Raji (cell line): ENCODE results near the gene TMCC1.

ENCODE experiments used
- POLR2A ChIP-seq: IDR thresholded peaks from 2 replicates; pipeline ENCODE4 v1.6.1; 2011; ENCODE audit warnings: low read depth, low read length, control low read depth; ENCODE audit not compliant: insufficient read depth

Gene TMCC1

GRCh38 chr3:129913618-129914017 is 20.1 kb upstream of the TMCC1 start:
- TF ChIP-seq POLR2A: no peak

- no peak for TF ChIP-seq POLR2A
Observed at GRCh38 chr3:129911261-129911861, 17.9 kb upstream of the TMCC1 start.

DNA sequence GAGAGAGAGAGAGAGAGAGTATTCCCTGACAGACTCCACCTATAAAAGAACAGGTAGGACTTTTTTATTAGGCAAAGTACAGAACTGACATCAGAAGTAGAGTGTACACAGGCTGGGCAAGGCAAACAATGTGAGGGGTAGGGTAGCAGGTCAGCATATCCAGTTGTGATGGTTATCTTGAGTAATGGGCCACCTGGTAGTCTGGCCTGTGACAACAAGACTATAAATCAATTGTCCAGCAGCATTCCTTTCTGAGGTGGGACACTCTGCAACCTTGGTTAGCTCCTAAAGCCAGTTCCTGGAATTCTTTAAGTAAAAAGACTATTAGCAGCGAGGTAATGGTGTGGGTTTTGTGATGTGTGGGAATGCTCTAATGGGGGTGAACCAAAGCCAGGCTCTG is 14.9 kb upstream of the TMCC1 start:
- TF ChIP-seq POLR2A: no peak

GRCh38 chr3:129897026-129897425 is 3.5 kb upstream of the TMCC1 start:
- no peak for TF ChIP-seq POLR2A

DNA sequence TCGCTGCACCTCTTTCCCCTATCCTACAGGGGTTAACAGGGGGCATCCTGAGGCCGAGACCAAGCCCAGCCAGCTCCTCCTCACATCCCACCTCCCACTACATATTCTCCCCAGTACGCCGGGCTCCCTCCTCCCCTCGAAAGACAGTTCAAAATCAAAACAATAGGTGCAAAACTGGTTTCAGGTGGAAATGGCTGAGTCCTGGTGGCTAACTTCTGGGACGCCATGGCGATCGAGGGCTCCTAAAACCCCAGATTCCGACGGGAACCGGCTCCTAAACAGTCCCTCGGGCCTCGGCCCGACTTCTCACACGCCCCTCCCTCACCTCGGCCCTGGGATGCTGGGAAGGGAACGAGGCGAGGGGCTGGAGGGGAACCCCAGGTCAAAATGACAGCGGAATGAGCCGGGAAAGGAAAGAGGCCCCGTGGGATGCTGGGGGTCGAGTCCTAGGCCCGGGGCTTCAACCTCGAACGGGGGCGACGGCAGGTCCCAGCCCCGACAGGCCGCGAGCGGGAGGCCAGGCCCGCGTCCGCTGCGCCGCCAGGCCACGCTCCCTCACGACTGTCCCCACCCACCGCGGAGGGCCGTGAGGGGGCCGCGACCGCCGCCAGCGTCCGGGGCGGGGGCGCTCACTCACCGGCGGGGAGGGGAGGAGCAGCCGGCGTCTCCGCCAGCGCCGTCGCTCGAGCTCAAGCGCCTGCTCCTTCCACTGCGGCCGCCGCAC is 492 bp downstream of the TMCC1 start:
- peak; percentile 59; the same call in 1 of the 2 replicates for TF ChIP-seq POLR2A

- TF ChIP-seq POLR2A: no peak
Observed at GRCh38 chr3:129892486-129892856, 1.0 kb downstream of the TMCC1 start.

DNA sequence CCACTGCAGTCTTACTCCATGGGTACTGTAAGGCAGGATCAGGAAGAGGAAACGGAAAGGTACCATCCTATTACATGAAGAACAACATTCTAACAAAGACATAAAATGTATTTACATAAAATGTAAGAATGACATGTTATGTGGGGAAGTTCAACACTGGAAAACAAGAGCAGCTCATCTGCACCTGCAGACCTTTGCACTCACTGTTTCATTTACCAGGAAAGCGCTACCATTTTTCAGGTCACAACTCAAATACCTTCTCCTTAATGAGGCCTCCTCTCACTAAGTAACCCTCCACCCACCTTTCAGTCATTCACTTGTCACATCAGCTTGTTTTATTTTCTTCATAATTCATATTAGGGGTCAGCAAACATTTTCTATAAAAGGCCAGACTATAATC is 2.6 kb downstream of the TMCC1 start:
- no peak for TF ChIP-seq POLR2A

DNA sequence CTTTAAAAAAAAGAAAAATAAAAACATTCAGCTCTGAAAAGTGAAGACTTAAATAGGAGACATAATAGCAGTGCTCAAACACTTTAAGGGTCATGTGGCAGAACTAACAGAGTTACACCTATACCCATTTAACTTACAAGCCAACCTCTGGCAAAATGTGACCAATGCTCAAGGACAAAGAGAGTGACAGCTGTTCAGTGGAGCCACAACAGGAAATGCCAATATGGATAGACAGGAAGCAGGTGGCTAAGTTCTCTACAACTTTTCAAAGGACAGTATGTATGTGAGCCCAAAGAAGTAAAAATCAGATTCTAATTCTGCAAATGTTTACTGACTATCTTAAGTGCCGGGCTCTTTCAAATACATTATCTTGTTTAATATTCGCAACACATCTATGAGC is 3.4 kb downstream of the TMCC1 start:
- no peak for TF ChIP-seq POLR2A

DNA sequence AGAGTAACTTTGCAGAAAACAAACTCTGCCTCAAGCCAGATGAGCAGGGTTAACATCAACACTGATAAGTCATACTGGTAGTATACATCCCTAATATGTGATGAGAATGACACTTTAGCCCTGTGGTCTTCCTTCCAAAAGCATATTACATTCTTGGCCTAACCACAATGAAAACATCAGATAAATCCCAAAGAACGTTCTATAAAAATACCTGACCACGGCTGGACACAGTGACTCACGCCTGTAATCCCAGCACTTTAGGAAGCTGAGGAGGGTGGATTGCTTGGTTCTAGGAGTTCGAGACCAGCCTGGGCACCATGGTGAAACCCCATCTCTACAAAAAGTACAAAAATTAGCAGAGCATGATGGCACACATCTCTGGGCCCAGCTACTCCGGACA is 4.7 kb downstream of the TMCC1 start:
- TF ChIP-seq POLR2A: no peak

- no peak for TF ChIP-seq POLR2A
Observed at GRCh38 chr3:129881261-129881660, 12.2 kb downstream of the TMCC1 start.

- TF ChIP-seq POLR2A: no peak
Observed at GRCh38 chr3:129878355-129878754, 15.2 kb downstream of the TMCC1 start.

DNA sequence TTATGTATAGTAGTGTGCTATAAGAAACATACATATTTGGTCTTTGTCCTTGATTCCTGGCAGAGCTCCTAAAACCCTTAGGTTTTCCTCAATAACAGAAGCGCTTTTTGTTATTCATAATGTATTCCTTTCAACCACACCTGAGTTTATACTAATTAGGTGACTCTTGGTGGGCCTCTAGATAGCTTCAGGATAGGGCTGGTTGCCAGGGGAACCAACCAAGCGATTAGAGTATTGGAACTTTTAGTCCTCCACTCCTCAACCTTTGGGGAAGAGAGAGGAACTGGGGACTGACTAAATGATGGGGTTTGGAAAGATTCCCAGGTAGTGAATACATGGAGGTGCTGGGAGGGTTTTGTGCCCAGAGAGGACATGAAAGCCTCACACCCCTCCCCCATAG is 24.6 kb downstream of the TMCC1 start:
- TF ChIP-seq POLR2A: no peak

DNA sequence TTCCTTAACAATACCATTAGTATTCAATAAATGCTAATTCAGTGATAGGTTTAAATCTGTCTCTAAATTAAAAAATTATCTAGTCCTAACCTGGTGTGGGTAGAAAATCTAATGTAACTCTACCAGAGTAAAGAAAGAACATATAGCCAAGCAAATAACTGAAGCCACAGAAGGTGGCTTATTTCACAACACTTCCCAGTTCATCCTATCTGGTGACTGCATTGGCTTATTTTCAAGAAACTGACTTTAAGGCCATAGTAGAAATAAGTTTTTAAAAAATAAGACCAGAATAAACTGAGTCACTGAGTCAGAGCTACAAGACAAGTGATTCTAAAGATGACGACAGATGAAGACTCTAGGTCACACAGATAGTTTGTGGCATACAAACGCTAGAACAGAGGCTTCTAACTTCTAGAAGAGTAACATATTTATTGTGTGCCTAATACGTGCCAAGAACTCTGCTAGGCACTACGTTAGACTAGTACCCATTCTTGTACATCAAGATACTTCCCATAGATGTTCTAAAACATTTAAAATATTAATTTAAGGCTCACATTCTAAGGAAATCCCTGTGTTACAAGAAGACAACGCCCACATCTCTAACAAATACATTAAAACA is 25.9 kb downstream of the TMCC1 start:
- no peak for TF ChIP-seq POLR2A

DNA sequence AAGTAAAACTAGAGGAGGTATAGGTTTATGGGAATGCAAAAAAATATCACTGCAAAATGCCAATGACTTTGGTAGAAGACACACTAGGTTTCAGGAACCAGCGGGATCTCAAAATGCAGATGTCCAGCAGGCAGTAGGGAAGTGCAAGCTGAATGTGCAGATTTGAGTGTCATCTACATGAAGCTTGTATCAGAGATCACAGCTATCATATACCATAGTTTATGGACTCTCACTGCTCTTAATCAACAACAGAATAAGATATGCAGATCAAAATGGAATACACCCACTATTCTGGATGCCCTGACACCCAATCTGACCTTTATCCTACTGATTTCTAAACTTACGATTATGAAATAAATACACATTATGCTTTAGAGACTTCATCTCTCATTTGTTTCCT is 27.7 kb downstream of the TMCC1 start:
- TF ChIP-seq POLR2A: no peak

DNA sequence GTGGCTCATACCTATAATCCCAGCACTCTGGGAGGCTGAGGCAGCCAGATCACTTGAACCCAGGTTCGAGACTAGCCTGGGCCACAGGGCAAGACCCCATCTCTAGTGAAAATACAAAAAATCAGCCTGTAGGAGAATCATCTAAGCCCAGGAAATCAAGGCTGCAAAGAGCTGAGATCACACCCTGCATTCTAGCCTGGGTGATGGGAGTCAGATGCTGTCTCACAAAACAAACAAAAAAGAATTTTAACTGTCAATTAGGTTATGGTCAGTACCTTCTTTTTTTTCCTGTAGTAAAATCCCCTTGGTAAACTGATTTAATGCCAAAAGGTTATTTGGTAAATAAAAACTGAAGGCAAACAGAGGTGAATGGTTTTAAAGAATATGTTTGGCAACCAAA is 29.0 kb downstream of the TMCC1 start:
- no peak for TF ChIP-seq POLR2A

DNA sequence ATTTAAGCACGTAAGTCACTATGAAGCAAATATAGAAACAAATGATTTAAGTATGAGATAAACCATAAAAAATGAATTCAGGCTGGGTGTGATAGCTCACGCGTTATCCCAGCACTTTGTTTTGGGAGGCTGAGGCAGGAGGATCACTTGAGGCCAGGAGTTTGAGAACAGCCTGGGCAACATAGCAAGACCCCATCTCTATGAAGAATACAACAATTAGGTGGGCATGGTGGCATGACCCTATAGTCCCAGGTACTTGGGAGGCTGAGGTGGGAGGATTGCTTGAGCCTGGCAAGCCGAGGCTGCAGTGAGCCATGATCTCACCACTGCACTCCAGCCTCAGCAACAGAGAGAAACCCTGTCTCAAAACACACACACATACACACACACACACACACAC is 34.2 kb downstream of the TMCC1 start:
- TF ChIP-seq POLR2A: no peak
